Neural progenitor cell (in vitro differentiated cells): ENCODE data around the gene SLBP. TPM values are rescaled to one million over a fixed set of nuclear protein-coding genes. Genes with fewer than 3 reads are reported as not detected.

Experiments used
- DNase-seq: peaks from one replicate; pipeline ENCODE4 v3.0.0-alpha.2; 2016; ENCODE audit warnings: low spot score
- H2AFZ ChIP-seq: fragments of 200-600 bp; sonication (generic); replicated peaks from 2 replicates; pipeline ENCODE4 v1.6.1; 2016; ENCODE audit warnings: antibody characterized with exemption
- H3F3A ChIP-seq: fragments of 200-600 bp; sonication (generic); 2 replicates; pipeline ENCODE4 v1.6.1; 2016; ENCODE audit warnings: antibody characterized with exemption, low read depth
- H3K27ac ChIP-seq: fragments of 200-600 bp; sonication (generic); 2 replicates; pipeline ENCODE4 v1.5.1; 2016; ENCODE audit warnings: mild to moderate bottlenecking
- H3K27me3 ChIP-seq: fragments of 200-600 bp; sonication (generic); 2 replicates; pipeline ENCODE4 v1.6.1; 2016; ENCODE audit warnings: mild to moderate bottlenecking, moderate library complexity
- H3K36me3 ChIP-seq: fragments of 200-600 bp; sonication (generic); 2 replicates; pipeline ENCODE4 v1.5.1; 2016
- H3K4me1 ChIP-seq: fragments of 200-600 bp; sonication (generic); 2 replicates; pipeline ENCODE4 v1.6.1; 2016; ENCODE audit warnings: mixed run types
- H3K4me2 ChIP-seq: fragments of 200-600 bp; sonication (generic); 2 replicates; pipeline ENCODE4 v1.6.1; 2016
- H3K4me3 ChIP-seq: fragments of 200-600 bp; sonication (generic); 2 replicates; pipeline ENCODE4 v1.5.1; 2016
- H3K79me2 ChIP-seq: fragments of 200-600 bp; sonication (generic); 2 replicates; pipeline ENCODE4 v1.6.1; 2016; ENCODE audit warnings: low read depth
- H3K9ac ChIP-seq: fragments of 200-600 bp; sonication (generic); 2 replicates; pipeline ENCODE4 v1.6.1; 2016
- H3K9me3 ChIP-seq: fragments of 200-600 bp; sonication (generic); 2 replicates; pipeline ENCODE4 v1.5.1; 2016; ENCODE audit warnings: low read depth
- H4K20me1 ChIP-seq: fragments of 200-600 bp; sonication (generic); 2 replicates; pipeline ENCODE4 v1.6.1; 2016; ENCODE audit warnings: low read depth
- H3K27ac Mint-ChIP-seq: 3 replicates; pipeline ENCODE4 v1.8.0; 2021; ENCODE audit warnings: mixed read lengths
- H3K27me3 Mint-ChIP-seq: 2 replicates; pipeline ENCODE4 v1.8.0; 2022; ENCODE audit warnings: low read depth, mild to moderate bottlenecking, inconsistent platforms, moderate library complexity, mixed read lengths; ENCODE audit not compliant: insufficient read depth
- H3K36me3 Mint-ChIP-seq: 3 replicates; pipeline ENCODE4 v1.8.0; 2021; ENCODE audit warnings: mixed read lengths
- H3K4me1 Mint-ChIP-seq: 3 replicates; pipeline ENCODE4 v1.8.0; 2021; ENCODE audit warnings: mixed read lengths
- H3K4me3 Mint-ChIP-seq: 3 replicates; pipeline ENCODE4 v1.8.0; 2021; ENCODE audit warnings: mild to moderate bottlenecking, moderate library complexity, mixed read lengths
- H3K9me3 Mint-ChIP-seq: 3 replicates; pipeline ENCODE4 v1.8.0; 2020; ENCODE audit warnings: mixed read lengths
- EZH2 ChIP-seq: fragments of 200-600 bp; sonication (generic); IDR thresholded peaks from 2 replicates; pipeline ENCODE4 v1.6.1; 2017; ENCODE audit warnings: antibody characterized with exemption, mild to moderate bottlenecking, moderate library complexity
- EZH2phosphoT487 ChIP-seq: fragments of 200-600 bp; sonication (generic); IDR thresholded peaks from 2 replicates; pipeline ENCODE4 v1.6.1; 2017; ENCODE audit warnings: antibody characterized with exemption
- total RNA-seq: library from RNA; depleted of rRNA; stranded (reverse); fragments of >200 nt; gene quantifications from 2 replicates; pipeline ENCODE4 v1.2.3, GENCODE V29; 2015; ENCODE audit warnings: low replicate concordance
- TF ChIP-seq, protein P1 (sequence below): fragments of 200-600 bp; sonication (generic); IDR thresholded peaks from 2 replicates; pipeline ENCODE4 v1.5.1; 2017; ENCODE audit warnings: antibody characterized with exemption, mild to moderate bottlenecking

The SLBP gene
- total RNA-seq: 54.9 and 119 TPM in 2 replicates

DNA sequence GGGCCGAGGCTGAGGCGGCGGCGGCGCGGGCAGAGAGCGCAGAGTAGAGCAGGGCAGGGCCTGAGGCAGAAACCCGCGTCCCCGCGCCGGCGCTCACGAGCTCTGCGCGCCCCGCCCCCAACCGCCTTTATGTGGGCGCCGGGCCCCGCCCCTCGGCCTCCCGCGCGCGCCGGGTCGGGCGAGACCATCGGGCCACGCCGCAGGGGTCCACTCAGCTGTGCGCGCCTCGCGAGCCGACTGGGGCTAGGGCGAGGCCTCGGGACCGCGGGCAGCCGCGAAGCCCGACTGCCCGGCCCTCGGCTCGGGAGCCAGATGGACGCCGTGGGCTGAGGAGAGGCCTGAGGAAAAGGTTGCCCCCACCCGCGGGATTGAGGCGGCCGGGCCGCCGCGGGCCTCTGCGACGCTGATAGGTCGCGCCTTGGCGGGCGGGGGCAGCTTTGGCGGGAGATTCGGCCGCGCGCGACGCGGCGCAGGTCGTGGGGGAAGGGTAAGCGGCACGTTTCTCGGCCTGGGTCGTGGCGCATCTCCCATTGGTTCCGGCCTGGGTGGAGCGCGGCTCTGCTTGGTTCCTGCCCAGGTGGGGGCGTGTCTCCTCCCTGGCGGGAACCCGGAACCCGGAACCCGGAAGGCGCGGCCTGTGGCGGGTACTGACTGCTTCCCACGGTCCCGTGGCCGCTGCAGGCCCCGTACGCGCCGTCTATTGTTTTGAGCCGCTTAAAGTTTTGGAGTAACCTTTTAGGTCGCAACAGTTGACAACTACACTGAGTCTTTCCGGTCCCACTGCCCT is at the start of gene SLBP:
Gene SLBP (minus strand): TSS at position 104 of the 787 bp plus-strand sequence. CDS start 131 bp downstream, outside the sequence.
- H3K79me2 ChIP-seq: peaks cover 46% of the 10 kb centered on the region
- peak within 1 kb of the TSS; percentile 91 for H3K4me3 Mint-ChIP-seq
- H3K27me3 ChIP-seq: no peaks in the 10 kb centered on the region
- peak within 1 kb of the TSS; percentile 67 for H3K4me3 ChIP-seq
- H3K27ac Mint-ChIP-seq: peak within 1 kb of the TSS; percentile 86
- H3F3A ChIP-seq: peaks cover 35% of the 10 kb centered on the region
- no peak for TF ChIP-seq EZH2phosphoT487
- TF ChIP-seq, protein P1, sequence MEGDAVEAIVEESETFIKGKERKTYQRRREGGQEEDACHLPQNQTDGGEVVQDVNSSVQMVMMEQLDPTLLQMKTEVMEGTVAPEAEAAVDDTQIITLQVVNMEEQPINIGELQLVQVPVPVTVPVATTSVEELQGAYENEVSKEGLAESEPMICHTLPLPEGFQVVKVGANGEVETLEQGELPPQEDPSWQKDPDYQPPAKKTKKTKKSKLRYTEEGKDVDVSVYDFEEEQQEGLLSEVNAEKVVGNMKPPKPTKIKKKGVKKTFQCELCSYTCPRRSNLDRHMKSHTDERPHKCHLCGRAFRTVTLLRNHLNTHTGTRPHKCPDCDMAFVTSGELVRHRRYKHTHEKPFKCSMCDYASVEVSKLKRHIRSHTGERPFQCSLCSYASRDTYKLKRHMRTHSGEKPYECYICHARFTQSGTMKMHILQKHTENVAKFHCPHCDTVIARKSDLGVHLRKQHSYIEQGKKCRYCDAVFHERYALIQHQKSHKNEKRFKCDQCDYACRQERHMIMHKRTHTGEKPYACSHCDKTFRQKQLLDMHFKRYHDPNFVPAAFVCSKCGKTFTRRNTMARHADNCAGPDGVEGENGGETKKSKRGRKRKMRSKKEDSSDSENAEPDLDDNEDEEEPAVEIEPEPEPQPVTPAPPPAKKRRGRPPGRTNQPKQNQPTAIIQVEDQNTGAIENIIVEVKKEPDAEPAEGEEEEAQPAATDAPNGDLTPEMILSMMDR: peak; percentile 5
- H3K36me3 ChIP-seq: no peaks in the 10 kb centered on the region
- peaks cover 8% of the 10 kb centered on the region for H3K4me1 ChIP-seq
- peak within 1 kb of the TSS; percentile 48 for H3K9ac ChIP-seq
- DNase-seq: peak; percentile 94
- H3K27ac ChIP-seq: peak within 1 kb of the TSS; percentile 82
- peaks cover 44% of the 10 kb centered on the region for H3K4me1 Mint-ChIP-seq
- peaks cover 61% of the 10 kb centered on the region for H4K20me1 ChIP-seq
- H3K4me2 ChIP-seq: peak within 1 kb of the TSS; percentile 98
- peaks cover 2% of the 10 kb centered on the region for H3K27me3 Mint-ChIP-seq
- no peaks in the 10 kb centered on the region for H3K9me3 ChIP-seq
- peaks cover 18% of the 10 kb centered on the region for H3K36me3 Mint-ChIP-seq
- H2AFZ ChIP-seq: peak within 1 kb of the TSS; percentile 94
- no peaks in the 10 kb centered on the region for H3K9me3 Mint-ChIP-seq

DNA sequence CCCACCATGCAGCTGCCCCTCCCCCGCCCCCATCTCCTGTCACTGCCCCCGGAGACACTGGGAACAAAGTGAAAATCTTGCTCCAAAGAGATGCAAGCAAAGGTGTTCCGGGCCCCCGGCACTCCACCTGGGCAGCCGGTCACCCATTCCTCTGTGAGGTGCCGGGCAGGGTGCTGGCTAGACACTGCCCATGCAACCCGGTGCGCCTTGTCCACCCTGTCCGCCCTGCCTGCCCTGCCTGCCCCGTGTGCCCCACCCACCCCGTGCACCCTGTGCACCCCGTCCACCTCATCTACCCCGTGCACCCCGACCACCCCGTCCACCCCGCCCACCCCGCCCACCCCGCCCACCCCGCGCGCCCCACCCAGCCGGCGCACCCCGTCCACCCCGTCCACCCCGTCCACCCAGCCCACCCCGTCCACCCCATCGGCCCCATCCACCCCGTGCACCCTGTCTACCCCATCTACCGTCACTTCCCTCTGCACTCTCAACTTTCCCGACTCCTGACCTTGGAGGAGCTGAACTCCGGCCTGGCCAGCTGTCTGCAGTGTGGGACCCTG is 49.1 kb upstream of the SLBP start:
- Histone ChIP-seq H2AFZ (no peak overlapping the region), H3K27ac (no peak overlapping the region), H4K20me1 (peaks cover 9% of the 10 kb centered on the region), H3K4me3 (no peak overlapping the region), H3K27me3 (peaks cover 27% of the 10 kb centered on the region), H3K4me1 (peaks cover 31% of the 10 kb centered on the region), H3K9me3 (no peaks in the 10 kb centered on the region), H3K79me2 (no peaks in the 10 kb centered on the region), H3K36me3 (no peaks in the 10 kb centered on the region), H3K9ac (no peak overlapping the region), H3K4me2 (peak overlapping the region; percentile 62), H3F3A (peaks cover 23% of the 10 kb centered on the region)
- Mint-ChIP-seq H3K4me1 (peaks cover 10% of the 10 kb centered on the region), H3K27me3 (peaks cover 13% of the 10 kb centered on the region), H3K36me3 (no peaks in the 10 kb centered on the region), H3K9me3 (no peaks in the 10 kb centered on the region), H3K4me3 (no peak overlapping the region), H3K27ac (no peak overlapping the region)
- TF ChIP-seq, protein P1: no peak
- TF ChIP-seq EZH2 (no peak), EZH2phosphoT487 (no peak)
- no peak for DNase-seq

DNA sequence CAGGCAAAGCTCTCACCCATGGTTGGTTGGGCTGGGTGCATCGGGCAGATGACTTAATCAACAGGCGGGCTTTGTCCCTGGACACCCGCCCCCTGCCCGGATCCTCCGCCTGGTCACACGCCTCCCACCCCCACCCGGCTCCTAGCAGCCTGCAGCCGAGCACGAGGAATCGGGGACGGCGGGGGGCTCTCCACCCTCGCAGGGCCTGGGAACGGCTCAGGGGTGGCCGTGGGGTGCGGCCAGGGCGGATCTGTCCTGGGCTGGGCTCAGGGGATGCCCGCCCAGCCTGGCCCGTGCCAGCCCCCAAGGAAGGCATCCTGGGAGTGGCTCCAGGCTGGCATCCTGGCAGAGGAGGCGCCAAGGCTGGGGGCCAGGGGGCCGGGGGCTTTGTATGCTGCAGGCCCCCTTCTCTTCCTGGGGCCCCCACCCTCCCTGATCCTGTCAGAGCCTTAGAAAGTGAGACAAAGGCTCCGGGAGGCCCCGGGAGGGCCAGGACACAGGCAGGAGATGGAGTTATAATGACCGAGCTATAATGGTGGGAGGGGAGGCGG is 48.5 kb upstream of the SLBP start:
- Histone ChIP-seq H3K27me3 (peaks cover 27% of the 10 kb centered on the region), H4K20me1 (peaks cover 3% of the 10 kb centered on the region), H3K27ac (no peak overlapping the region), H3K4me3 (no peak overlapping the region), H3K4me2 (peak overlapping the region; percentile 62), H3K9me3 (no peaks in the 10 kb centered on the region), H3K4me1 (peaks cover 25% of the 10 kb centered on the region), H2AFZ (no peak overlapping the region), H3F3A (peaks cover 17% of the 10 kb centered on the region), H3K9ac (no peak overlapping the region), H3K79me2 (no peaks in the 10 kb centered on the region), H3K36me3 (no peaks in the 10 kb centered on the region)
- no peaks in the 10 kb centered on the region for H3K36me3 Mint-ChIP-seq
- no peaks in the 10 kb centered on the region for H3K9me3 Mint-ChIP-seq
- H3K27ac Mint-ChIP-seq: no peak overlapping the region
- H3K4me3 Mint-ChIP-seq: no peak overlapping the region
- H3K27me3 Mint-ChIP-seq: peaks cover 12% of the 10 kb centered on the region
- no peak for TF ChIP-seq EZH2
- TF ChIP-seq EZH2phosphoT487: no peak
- TF ChIP-seq, protein P1: no peak
- DNase-seq: peak; percentile 50
- peaks cover 10% of the 10 kb centered on the region for H3K4me1 Mint-ChIP-seq
